H1 (cell line): ENCODE results near the gene SARNP. TPM values are rescaled to one million over a fixed set of nuclear protein-coding genes. Genes with fewer than 3 reads are reported as not detected.

Source experiments
- CTCF ChIA-PET: fragments of 300-600 bp; sonication (Branson Sonifier 250); formaldehyde crosslinking; loops from one replicate; lab custom pipeline; 2021; ENCODE audit not compliant: partially characterized antibody; lab: Charles Lee
- POLR2A ChIA-PET: fragments of 300-600 bp; sonication (Branson Sonifier 250); formaldehyde crosslinking; loops from one replicate; lab custom pipeline; 2021; ENCODE audit warnings: inconsistent platforms; ENCODE audit not compliant: partially characterized antibody; lab: Charles Lee
- DNase-seq, 2 experiments: peaks; one replicate each; pipeline versions ENCODE4 v3.0.0 to v3.0.0-alpha.2; 2010 to 2022; ENCODE audit warnings: low spot score in 2 of 2, low read depth in 1 of 2, mixed read lengths in 1 of 2
- FAIRE-seq: peaks from 2 replicates; lab custom pipeline; 2011; peaks lifted over from hg19 to GRCh38; lab: Jason Lieb, UNC
- H2AFZ ChIP-seq: 2 replicates; pipeline ENCODE4 v1.8.1; 2012; ENCODE audit warnings: low read length, inconsistent platforms
- H2AK5ac ChIP-seq: 2 replicates; pipeline ENCODE4 v1.6.1; 2013; ENCODE audit warnings: low read depth, low read length
- H2BK120ac ChIP-seq: replicated peaks from 2 replicates; pipeline ENCODE3; 2013; ENCODE audit warnings: low read depth, low read length, inconsistent platforms
- H2BK12ac ChIP-seq: 2 replicates; pipeline ENCODE4 v1.6.1; 2013; ENCODE audit warnings: low read depth, low read length
- H2BK15ac ChIP-seq: 2 replicates; pipeline ENCODE4 v1.6.1; 2013; ENCODE audit warnings: low read length
- H2BK20ac ChIP-seq: 2 replicates; pipeline ENCODE4 v1.6.1; 2013; ENCODE audit warnings: low read length
- H2BK5ac ChIP-seq: 2 replicates; pipeline ENCODE4 v1.6.1; 2013; ENCODE audit warnings: low read depth, low read length
- H3K14ac ChIP-seq: 2 replicates; pipeline ENCODE4 v1.6.1; 2013; ENCODE audit warnings: inconsistent platforms; ENCODE audit not compliant: insufficient read length
- H3K18ac ChIP-seq: 2 replicates; pipeline ENCODE4 v1.6.1; 2013; ENCODE audit warnings: low read length; ENCODE audit errors: extremely low read depth
- H3K23ac ChIP-seq: 2 replicates; pipeline ENCODE4 v1.6.1; 2013; ENCODE audit warnings: inconsistent platforms; ENCODE audit not compliant: insufficient read length
- H3K23me2 ChIP-seq: 2 replicates; pipeline ENCODE4 v1.6.1; 2013; ENCODE audit warnings: low read depth, low read length
- H3K27ac ChIP-seq: 2 replicates; pipeline ENCODE4 v1.6.1; 2011; ENCODE audit warnings: low read depth, low read length, inconsistent platforms
- H3K27me3 ChIP-seq, 4 experiments: replicated peaks in 1 of 4; 1 replicate in 1 of 4; 2 replicates in 3 of 4; pipeline versions ENCODE4 v1.6.1 to v1.8.1; 2011 to 2013; ENCODE audit warnings: low read length in 3 of 4, mild to moderate bottlenecking in 3 of 4, inconsistent platforms in 2 of 4, mixed read lengths in 2 of 4, moderate library complexity in 1 of 4; ENCODE audit not compliant: control insufficient read depth in 3 of 4, insufficient read depth in 3 of 4; ENCODE audit errors: extremely low read depth in 1 of 4
- H3K36me3 ChIP-seq, 4 experiments: 2 replicates each; pipeline versions ENCODE4 v1.6.1 to v1.8.1; 2011 to 2013; ENCODE audit warnings: mild to moderate bottlenecking in 4 of 4, low read length in 3 of 4, moderate library complexity in 2 of 4, control low read depth in 1 of 4, inconsistent platforms in 1 of 4; ENCODE audit not compliant: insufficient read depth in 4 of 4, control insufficient read depth in 2 of 4
- H3K4ac ChIP-seq: replicated peaks from 2 replicates; pipeline ENCODE3; 2013; ENCODE audit warnings: low read length, low read depth, mixed read lengths, inconsistent platforms; ENCODE audit not compliant: insufficient read length
- H3K4me1 ChIP-seq, 4 experiments: replicated peaks in 1 of 4; 1 replicate in 1 of 4; 2 replicates in 3 of 4; pipeline versions ENCODE4 v1.6.1 to v1.8.1; 2011 to 2013; ENCODE audit warnings: low read length in 3 of 4, inconsistent platforms in 2 of 4, mixed read lengths in 1 of 4; ENCODE audit not compliant: insufficient read depth in 4 of 4, control insufficient read depth in 3 of 4
- H3K4me2 ChIP-seq, 2 experiments: 2 replicates each; pipeline versions ENCODE4 v1.6.1 to v1.8.1; 2011 to 2013; ENCODE audit warnings: low read depth in 2 of 2, low read length in 2 of 2, control low read depth in 1 of 2, inconsistent platforms in 1 of 2, mild to moderate bottlenecking in 1 of 2; ENCODE audit not compliant: insufficient read depth in 1 of 2
- H3K4me3 ChIP-seq, 4 experiments: fragments of 200-600, 300-600 bp in 1 of 4; sonication (generic), shearing (Covaris generic), sonication (Bioruptor Twin) in 1 of 4; 2 replicates each; pipeline versions ENCODE4 v1.5.1 to v1.8.1; 2011 to 2016; ENCODE audit warnings: low read length in 4 of 4, low read depth in 3 of 4, control low read depth in 2 of 4, inconsistent platforms in 2 of 4, mild to moderate bottlenecking in 2 of 4, mixed read lengths in 1 of 4, moderate library complexity in 1 of 4; ENCODE audit not compliant: insufficient read depth in 2 of 4; ENCODE audit errors: extremely low read depth in 1 of 4
- H3K56ac ChIP-seq: replicated peaks from 2 replicates; pipeline ENCODE3; 2013; ENCODE audit warnings: low read depth, mild to moderate bottlenecking, mixed read lengths, low read length, inconsistent platforms; ENCODE audit not compliant: insufficient read length
- H3K79me1 ChIP-seq: 2 replicates; pipeline ENCODE4 v1.6.1; 2013; ENCODE audit warnings: low read depth, low read length, control low read depth
- H3K79me2 ChIP-seq, 2 experiments: 2 replicates each; pipeline versions ENCODE4 v1.6.1 to v1.8.1; 2012 to 2013; ENCODE audit warnings: low read length in 2 of 2, mild to moderate bottlenecking in 2 of 2, inconsistent platforms in 1 of 2; ENCODE audit not compliant: insufficient read depth in 2 of 2, control insufficient read depth in 1 of 2
- H3K9ac ChIP-seq, 4 experiments: replicated peaks in 1 of 4; 1 replicate in 1 of 4; 2 replicates in 3 of 4; pipeline versions ENCODE4 v1.6.1 to v1.8.1; 2011 to 2013; ENCODE audit warnings: low read depth in 3 of 4, low read length in 3 of 4, control low read depth in 2 of 4, mild to moderate bottlenecking in 2 of 4, moderate library complexity in 2 of 4, inconsistent platforms in 1 of 4; ENCODE audit errors: extremely low read depth in 1 of 4
- H3K9me3 ChIP-seq, 2 experiments: 2 replicates each; pipeline versions ENCODE4 v1.6.1 to v1.8.1; 2012 to 2013; ENCODE audit warnings: mild to moderate bottlenecking in 2 of 2, moderate library complexity in 2 of 2, control low read depth in 1 of 2, inconsistent platforms in 1 of 2, low read depth in 1 of 2, low read length in 1 of 2, mixed read lengths in 1 of 2; ENCODE audit not compliant: insufficient read depth in 2 of 2
- H4K20me1 ChIP-seq, 2 experiments: replicated peaks in 1 of 2; 2 replicates each; pipeline versions ENCODE3 to v1.8.1; 2011 to 2013; ENCODE audit warnings: inconsistent platforms in 2 of 2, low read length in 2 of 2, mild to moderate bottlenecking in 1 of 2; ENCODE audit not compliant: insufficient read depth in 2 of 2, control insufficient read depth in 1 of 2
- H4K5ac ChIP-seq: 2 replicates; pipeline ENCODE4 v1.6.1; 2013; ENCODE audit warnings: low read length, low read depth, mixed read lengths, inconsistent platforms; ENCODE audit not compliant: insufficient read length
- H4K8ac ChIP-seq: 2 replicates; pipeline ENCODE4 v1.8.0; 2013; ENCODE audit warnings: mild to moderate bottlenecking, moderate library complexity, low read length, inconsistent platforms; ENCODE audit not compliant: insufficient read depth; ENCODE audit errors: extremely low read depth
- H4K91ac ChIP-seq: replicated peaks from 2 replicates; pipeline ENCODE3; 2013; ENCODE audit warnings: low read length, mixed read lengths, inconsistent platforms; ENCODE audit not compliant: insufficient read length
- BACH1 ChIP-seq: IDR thresholded peaks from 2 replicates; pipeline ENCODE4 v1.6.1; 2012; ENCODE audit warnings: low read length, improper control_type of control experiment
- CBX8 ChIP-seq: fragments of 300-800, 300-1000 bp; sonication (generic); IDR thresholded peaks from 2 replicates; pipeline ENCODE4 v1.7.1; 2016; ENCODE audit warnings: low read depth, low read length, borderline replicate concordance
- CHD2 ChIP-seq: IDR thresholded peaks from 2 replicates; pipeline ENCODE4 v1.6.1; 2012; ENCODE audit warnings: low read length, improper control_type of control experiment
- FOSL1 ChIP-seq: IDR thresholded peaks from 2 replicates; pipeline ENCODE4 v1.6.1; 2011; ENCODE audit warnings: mild to moderate bottlenecking, low read depth, low read length, moderate library complexity; ENCODE audit not compliant: insufficient read depth
- GABPA ChIP-seq: IDR thresholded peaks from 2 replicates; pipeline ENCODE4 v1.6.1; 2011; ENCODE audit warnings: mild to moderate bottlenecking, low read length, moderate library complexity, borderline replicate concordance; ENCODE audit not compliant: insufficient read depth
- HDAC6 ChIP-seq: IDR thresholded peaks from one replicate; pipeline ENCODE4 v1.7.1; 2012; ENCODE audit warnings: low read depth, mild to moderate bottlenecking, inconsistent platforms, low read length, moderate library complexity
- MAFK ChIP-seq: IDR thresholded peaks from 2 replicates; pipeline ENCODE4 v1.6.1; 2012; ENCODE audit warnings: low read depth, mild to moderate bottlenecking, improper control_type of control experiment, low read length
- SIN3A ChIP-seq, 2 experiments: IDR thresholded peaks in 1 of 2; conservative IDR thresholded peaks in 1 of 2; 2 replicates each; pipeline ENCODE4 v1.6.1; 2011 to 2012; ENCODE audit warnings: low read length in 2 of 2, improper control_type of control experiment in 1 of 2, low read depth in 1 of 2, mild to moderate bottlenecking in 1 of 2
- TAF1 ChIP-seq: IDR thresholded peaks from 2 replicates; pipeline ENCODE4 v1.6.1; 2011; ENCODE audit warnings: mild to moderate bottlenecking, low read depth, low read length
- whole genome bisulfite sequencing, 2 experiments: shearing (Covaris generic) in 1 of 2; methylation state at CpG; one replicate each; pipeline versions ENCODE4 v1.1.6 to v1.1.7; 2013 to 2015; ENCODE audit warnings: low lambda C conversion rate in 2 of 2, mixed read lengths in 2 of 2, inconsistent platforms in 1 of 2, low coverage in 1 of 2, missing lambda C conversion rate in 1 of 2; ENCODE audit not compliant: insufficient replicate concordance in 2 of 2, insufficient coverage in 1 of 2, insufficient read length in 1 of 2; ENCODE audit errors: extremely low coverage in 1 of 2, missing lambda C conversion rate in 1 of 2; 5-methylcytosine and 5-hydroxymethylcytosine counted together
- polyA plus RNA-seq, 7 experiments: library from polyadenylated mRNA; depleted of rRNA in 3 of 7; stranded (reverse) in 5 of 7; unstranded in 2 of 7; fragments of >200 nt in 5 of 7; fragments of 200-250 nt in 2 of 7; gene quantifications; 1 replicate in 5 of 7; 2 replicates in 1 of 7; 4 replicates in 1 of 7; pipeline versions ENCODE4 v1.2.1 to v1.2.3, GENCODE V29; 2011 to 2013; ENCODE audit warnings: missing spikeins in 2 of 7, mixed read lengths in 2 of 7
- total RNA-seq: library from RNA; stranded (reverse); fragmentation: NEBNext Ultra II Directional; extraction: Animal tissue kit (Norgen Biotek cat#: 25700); gene quantifications from 2 replicates; pipeline ENCODE4 v1.2.1, GENCODE V29; 2021
- TF ChIP-seq, protein P1 (sequence below): IDR thresholded peaks from 2 replicates; pipeline ENCODE4 v1.6.1; 2012; ENCODE audit warnings: inconsistent platforms

SARNP gene
- total and polyA plus RNA-seq, 2 of the 8 experiments (the other 6 are each of a cell fraction or from before 2014, with no cell fraction given): 114 to 226 TPM

DNA sequence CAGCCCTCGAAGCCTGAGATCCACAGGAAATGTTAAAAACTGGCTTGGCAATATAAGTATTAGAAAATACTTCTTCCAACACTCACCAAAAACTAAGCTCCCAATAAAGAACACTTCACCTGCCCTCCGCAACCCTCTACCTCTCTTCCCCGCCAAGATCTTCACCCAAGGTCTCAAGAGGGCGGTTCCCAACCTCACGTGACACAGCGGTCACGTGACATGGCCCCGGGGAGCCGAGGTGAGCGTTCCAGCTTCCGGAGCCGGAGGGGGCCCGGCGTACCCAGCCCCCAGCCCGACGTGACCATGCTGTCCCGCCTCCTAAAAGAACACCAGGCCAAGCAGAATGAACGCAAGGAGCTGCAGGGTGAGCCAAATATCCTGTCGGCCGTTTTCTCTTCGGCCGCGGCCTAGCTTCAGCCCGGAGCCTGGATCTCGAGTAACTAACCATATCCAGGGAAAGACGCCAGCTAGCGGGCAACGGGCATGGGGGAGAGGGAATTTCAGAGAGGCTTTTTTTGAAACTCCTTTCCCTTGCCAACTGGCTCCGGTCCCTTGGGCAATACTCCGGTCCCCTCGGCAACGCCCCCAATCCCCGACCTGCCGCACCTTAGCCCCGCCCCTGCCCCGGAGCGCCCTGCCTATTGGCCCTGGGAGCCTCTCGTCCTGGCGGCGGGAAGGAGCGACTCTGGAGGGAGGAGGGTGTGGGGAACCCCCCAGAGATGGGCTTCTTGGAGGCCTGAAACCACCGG is 101.5 kb downstream of the SARNP start, which contains the start of gene BLOC1S1:
TSS of gene BLOC1S1 (plus strand) at position 214 of the 749 bp plus-strand sequence. CDS start at position 220, 6 bp downstream.
- Histone ChIP-seq H3K9ac (peak within 1 kb of the TSS; percentile 55 to 76 (median 62)), H3K23me2 (peaks cover 12% of the 10 kb centered on the region), H3K18ac (peak within 1 kb of the TSS; percentile 95), H3K36me3 (0 out of 8 replicates have a peak, but pooled peaks cover 0 to 4% (median 0%) of the 10 kb centered on the region in 4 experiments), H3K4me1 (peaks cover 10 to 26% (median 19%) of the 10 kb centered on the region in 4 experiments), H3K4ac (peak within 1 kb of the TSS; percentile 39), H2BK12ac (peak within 1 kb of the TSS; percentile 77; the same call in 1 of the 2 replicates), H4K20me1 (peaks cover 0 to 2% of the 10 kb centered on the region in 2 experiments), H3K27me3 (no peaks in the 10 kb centered on the region; a peak in 2 of 7 replicates), H3K23ac (no peak within 1 kb of the TSS), H3K4me2 (peak within 1 kb of the TSS; percentile 87 to 89), H4K91ac (peak within 1 kb of the TSS; percentile 69), H3K14ac (no peak within 1 kb of the TSS), H4K8ac (peak within 1 kb of the TSS; percentile 83; the same call in 1 of the 2 replicates), H3K27ac (peak within 1 kb of the TSS; percentile 63), H2AFZ (peak within 1 kb of the TSS; percentile 83), H3K9me3 (no peaks in the 10 kb centered on the region), H3K4me3 (peak within 1 kb of the TSS; percentile 77 to 95 (median 87)), H2BK120ac (no peak within 1 kb of the TSS), H3K79me2 (peaks cover 0 to 9% of the 10 kb centered on the region in 2 experiments; a peak in 1 of 4 replicates), H3K79me1 (peaks cover 5% of the 10 kb centered on the region), H2AK5ac (no peak within 1 kb of the TSS), H2BK15ac (peak within 1 kb of the TSS; percentile 75; the same call in 1 of the 2 replicates), H4K5ac (peak within 1 kb of the TSS; percentile 83), H2BK20ac (0 out of 2 replicates have a peak within 1 kb of the TSS, but pooled peaks have one; percentile 32), H3K56ac (peak within 1 kb of the TSS; percentile 85), H2BK5ac (peak within 1 kb of the TSS; percentile 88)
- ChIA-PET CTCF (interaction anchor here (0.5 to 11.1 kb wide), 12 partner anchors 9 to 170 kb away, joined by 3 to 229 read pairs (median 4); partner anchors contain the start of genes CD63 and ITGA7), POLR2A (interaction anchor here (0.7 to 8.3 kb wide), 14 partner anchors 8 to 127 kb away, joined by 3 to 103 read pairs (median 4); partner anchors contain the start of genes CD63, ITGA7 and MMP19)
- FAIRE-seq (no peak), DNase-seq (peak in 1 of 2 experiments; percentile 98)
- 3% methylated on average over 42 of the region's 42 CpGs; no CpG with 5 or more reads in 1 of the 2 experiments for WGBS, 2 experiments
- TF ChIP-seq MAFK (no peak), CHD2 (peak; percentile 20; the same call in 1 of the 2 replicates), FOSL1 (no peak), CBX8 (no peak), SIN3A (conservative IDR thresholded peaks at IDR 0.05 in 1 of 2, IDR thresholded peaks at IDR 0.05 in 1 of 2; ENCODE audit: low read depth in 1 of 2, low read length in 2 of 2) (peak; percentile 99), TAF1 (peak; percentile 60), BACH1 (no peak), GABPA (no peak), HDAC6 (no peak)
- TF ChIP-seq, protein P1, sequence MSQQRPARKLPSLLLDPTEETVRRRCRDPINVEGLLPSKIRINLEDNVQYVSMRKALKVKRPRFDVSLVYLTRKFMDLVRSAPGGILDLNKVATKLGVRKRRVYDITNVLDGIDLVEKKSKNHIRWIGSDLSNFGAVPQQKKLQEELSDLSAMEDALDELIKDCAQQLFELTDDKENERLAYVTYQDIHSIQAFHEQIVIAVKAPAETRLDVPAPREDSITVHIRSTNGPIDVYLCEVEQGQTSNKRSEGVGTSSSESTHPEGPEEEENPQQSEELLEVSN: peak; percentile 78
